Midbrain (tissue), 1 donor: ENCODE measurements around the gene SULT1C4.

Source experiments
- DNase-seq: peaks from one replicate; lab custom pipeline; 2025; lab: John Stamatoyannopoulos, UW

SULT1C4 gene

GRCh38 chr2:108370080-108370479, 7.7 kb upstream of the SULT1C4 start:
- DNase-seq = no peak

GRCh38 chr2:108376774-108377173, 980 bp upstream of the SULT1C4 start:
- no peak for DNase-seq

GRCh38 chr2:108377401-108377800, 353 bp upstream of the SULT1C4 start:
- no peak for DNase-seq

- DNase-seq = no peak
Observed at GRCh38 chr2:108378851-108379250, 1.1 kb downstream of the SULT1C4 start.

GRCh38 chr2:108382196-108382595, 4.4 kb downstream of the SULT1C4 start:
- DNase-seq = no peak

- no peak for DNase-seq
Observed at GRCh38 chr2:108383146-108383830, 5.5 kb downstream of the SULT1C4 start.

- no peak for DNase-seq
Observed at GRCh38 chr2:108384662-108385393, 7.1 kb downstream of the SULT1C4 start.

GRCh38 chr2:108385411-108386071, 7.8 kb downstream of the SULT1C4 start:
- no peak for DNase-seq

GRCh38 chr2:108388045-108388444, 10.3 kb downstream of the SULT1C4 start:
- no peak for DNase-seq

- no peak for DNase-seq
Observed at GRCh38 chr2:108390340-108390739, 12.6 kb downstream of the SULT1C4 start.

- DNase-seq = no peak
Observed at GRCh38 chr2:108392029-108392428, 14.3 kb downstream of the SULT1C4 start.

GRCh38 chr2:108393197-108393596, 15.4 kb downstream of the SULT1C4 start:
- no peak for DNase-seq

GRCh38 chr2:108395155-108395554, 17.4 kb downstream of the SULT1C4 start:
- DNase-seq = no peak

GRCh38 chr2:108396845-108397244, 19.1 kb downstream of the SULT1C4 start:
- DNase-seq = no peak

- no peak for DNase-seq
Observed at GRCh38 chr2:108399479-108399878, 21.7 kb downstream of the SULT1C4 start.

- no peak for DNase-seq
Observed at GRCh38 chr2:108401800-108402199, 24.0 kb downstream of the SULT1C4 start.

- DNase-seq = no peak
Observed at GRCh38 chr2:108403494-108403893, 25.7 kb downstream of the SULT1C4 start.

GRCh38 chr2:108404784-108405397, 27.1 kb downstream of the SULT1C4 start:
- DNase-seq = no peak

- no peak for DNase-seq
Observed at GRCh38 chr2:108407864-108408729, 30.3 kb downstream of the SULT1C4 start.

GRCh38 chr2:108409768-108410167, 32.0 kb downstream of the SULT1C4 start:
- DNase-seq = no peak

GRCh38 chr2:108412995-108413710, 35.4 kb downstream of the SULT1C4 start:
- no peak for DNase-seq
